HG03039 (cell line): ENCODE results near the gene TRIO.

Experiments used
- ATAC-seq: cut with Tn5 transposase; IDR thresholded peaks from one replicate; pipeline ENCODE4 v1.9.1; 2021; ENCODE audit warnings: mild to moderate bottlenecking, moderate library complexity; ENCODE audit not compliant: unreplicated experiment

TRIO gene

GRCh38 chr5:14443671-14444093 lies 300.5 kb downstream of the TRIO start:
- ATAC-seq: no peak

GRCh38 chr5:14444161-14444560 lies 301.0 kb downstream of the TRIO start:
- no peak for ATAC-seq

GRCh38 chr5:14445013-14445412 lies 301.9 kb downstream of the TRIO start:
- ATAC-seq: no peak

GRCh38 chr5:14445576-14446290 lies 302.6 kb downstream of the TRIO start:
- no peak for ATAC-seq

- ATAC-seq: peak; percentile 69
Measured at GRCh38 chr5:14447958-14448911, 305.1 kb downstream of the TRIO start.

- no peak for ATAC-seq
Measured at GRCh38 chr5:14449052-14449661, 306.0 kb downstream of the TRIO start.

- no peak for ATAC-seq
Measured at GRCh38 chr5:14450018-14450524, 306.9 kb downstream of the TRIO start.

GRCh38 chr5:14450742-14451141 lies 307.6 kb downstream of the TRIO start:
- ATAC-seq: no peak

GRCh38 chr5:14451871-14452270 lies 308.7 kb downstream of the TRIO start:
- no peak for ATAC-seq

GRCh38 chr5:14452685-14453454 lies 309.7 kb downstream of the TRIO start:
- ATAC-seq: no peak

- ATAC-seq: no peak
Measured at GRCh38 chr5:14453481-14453880, 310.3 kb downstream of the TRIO start.

- no peak for ATAC-seq
Measured at GRCh38 chr5:14455814-14456321, 312.7 kb downstream of the TRIO start.

GRCh38 chr5:14457476-14457875 lies 314.3 kb downstream of the TRIO start:
- no peak for ATAC-seq

- no peak for ATAC-seq
Measured at GRCh38 chr5:14458414-14458813, 315.3 kb downstream of the TRIO start.

- no peak for ATAC-seq
Measured at GRCh38 chr5:14460844-14461398, 317.8 kb downstream of the TRIO start.

GRCh38 chr5:14462681-14463080 lies 319.5 kb downstream of the TRIO start:
- no peak for ATAC-seq

- no peak for ATAC-seq
Measured at GRCh38 chr5:14463629-14464028, 320.5 kb downstream of the TRIO start.

GRCh38 chr5:14464096-14464495 lies 321.0 kb downstream of the TRIO start:
- ATAC-seq: no peak

- ATAC-seq: no peak
Measured at GRCh38 chr5:14464671-14465070, 321.5 kb downstream of the TRIO start.

- no peak for ATAC-seq
Measured at GRCh38 chr5:14465116-14465515, 322.0 kb downstream of the TRIO start.
